ENCODE results near the gene AKAP13.
A peak's percentile ranks its signal among the peaks of the same experiment; 100 is the strongest.

AKAP13 gene

DNA sequence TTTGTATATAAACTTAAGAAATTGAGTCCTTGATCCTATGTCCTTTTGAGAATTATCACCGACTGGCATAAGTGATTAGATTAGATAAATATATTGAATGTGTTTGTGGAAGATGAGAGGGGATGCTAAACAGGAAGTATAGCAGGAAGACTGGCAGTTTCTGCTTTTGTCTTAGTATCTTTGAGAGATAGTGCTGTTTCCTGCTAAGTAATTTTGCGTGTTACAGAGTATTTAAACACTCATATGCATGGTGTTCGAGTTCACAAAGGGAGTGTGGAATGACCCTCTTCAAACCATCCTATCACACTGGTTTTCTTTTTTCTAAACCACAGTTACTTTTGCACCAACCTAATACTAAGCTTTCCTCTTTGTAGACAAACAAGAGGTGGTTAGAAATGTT, 308.3 kb downstream of the AKAP13 start:
- DNase-seq: no peak

DNA sequence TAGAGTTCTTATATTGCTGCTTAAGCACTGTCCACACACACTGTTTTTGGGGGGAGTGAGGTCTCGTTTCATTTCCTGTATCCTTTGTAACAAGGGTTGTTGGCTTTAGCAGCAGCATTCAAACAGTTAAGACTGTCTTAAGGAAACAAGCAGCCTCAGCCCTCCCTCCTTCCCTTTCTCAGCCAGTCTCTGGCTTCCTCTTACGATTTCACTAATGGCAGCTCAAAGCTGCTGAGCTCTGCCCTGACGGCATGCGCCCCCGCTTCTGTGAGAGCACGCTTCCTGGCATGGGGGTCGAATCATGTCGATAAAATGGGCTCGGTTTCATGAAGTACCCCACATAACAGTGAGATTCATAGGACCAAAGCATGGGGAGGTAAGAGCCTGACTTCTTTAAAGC, 309.3 kb downstream of the AKAP13 start:
- no peak for DNase-seq

DNA sequence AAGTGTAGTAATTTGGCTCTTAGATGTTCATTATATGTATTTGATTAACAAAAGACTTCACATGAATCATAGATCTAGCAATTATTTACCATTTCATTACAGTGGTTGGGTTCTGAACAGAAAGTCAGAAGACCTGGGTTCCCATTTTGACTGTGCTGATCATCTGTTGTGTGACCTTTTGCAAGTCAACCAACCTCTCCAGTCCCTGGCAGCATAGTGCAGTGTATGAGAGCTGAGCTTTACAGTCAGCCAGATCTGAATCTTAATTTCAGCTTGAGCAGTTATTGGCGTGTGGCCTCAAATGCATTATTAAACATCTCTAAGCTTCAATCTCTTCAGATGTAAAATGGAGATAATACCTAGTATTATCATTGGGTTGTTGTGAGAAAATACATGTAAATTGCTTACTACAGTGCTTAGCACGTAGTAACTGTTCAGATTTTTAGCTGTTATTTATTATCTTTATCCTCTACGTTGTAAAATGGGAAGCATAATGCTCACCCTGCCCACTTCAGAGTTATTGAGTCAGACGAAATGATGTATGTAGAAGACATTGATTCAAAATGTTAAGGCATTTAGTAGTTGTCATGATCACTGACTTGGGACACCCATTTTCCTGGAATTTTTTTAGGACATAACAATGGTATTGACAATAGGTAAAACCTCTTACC, 310.3 kb downstream of the AKAP13 start:
- no peak for DNase-seq

GRCh38 chr15:85691350-85692240, 311.2 kb downstream of the AKAP13 start:
- DNase-seq: no peak

- DNase-seq: no peak
Measured at GRCh38 chr15:85692321-85692720, 311.9 kb downstream of the AKAP13 start.

- no peak for DNase-seq
Measured at GRCh38 chr15:85692873-85693272, 312.5 kb downstream of the AKAP13 start.

GRCh38 chr15:85693277-85693676, 312.9 kb downstream of the AKAP13 start:
- DNase-seq: no peak

- DNase-seq: no peak
Measured at GRCh38 chr15:85694091-85694490, 313.7 kb downstream of the AKAP13 start.

DNA sequence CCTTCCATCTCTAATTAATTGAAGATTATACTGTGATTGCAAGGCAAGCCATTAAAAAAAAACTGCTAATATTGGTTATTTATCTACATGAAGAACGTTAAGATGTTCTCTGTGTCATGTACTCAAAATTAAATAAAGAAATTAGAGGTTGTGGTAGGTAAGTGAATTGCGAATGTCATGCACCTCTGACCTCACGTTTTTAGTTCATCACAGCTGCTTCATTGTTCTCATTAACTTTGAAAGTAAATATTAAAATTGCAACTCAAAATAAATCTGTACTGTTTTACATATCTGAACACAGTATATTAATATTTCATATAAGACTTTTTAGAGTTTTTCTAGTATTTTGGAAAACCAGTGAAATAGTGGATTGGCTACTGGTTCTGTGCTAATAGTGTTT, 320.4 kb downstream of the AKAP13 start:
- no peak for DNase-seq

DNA sequence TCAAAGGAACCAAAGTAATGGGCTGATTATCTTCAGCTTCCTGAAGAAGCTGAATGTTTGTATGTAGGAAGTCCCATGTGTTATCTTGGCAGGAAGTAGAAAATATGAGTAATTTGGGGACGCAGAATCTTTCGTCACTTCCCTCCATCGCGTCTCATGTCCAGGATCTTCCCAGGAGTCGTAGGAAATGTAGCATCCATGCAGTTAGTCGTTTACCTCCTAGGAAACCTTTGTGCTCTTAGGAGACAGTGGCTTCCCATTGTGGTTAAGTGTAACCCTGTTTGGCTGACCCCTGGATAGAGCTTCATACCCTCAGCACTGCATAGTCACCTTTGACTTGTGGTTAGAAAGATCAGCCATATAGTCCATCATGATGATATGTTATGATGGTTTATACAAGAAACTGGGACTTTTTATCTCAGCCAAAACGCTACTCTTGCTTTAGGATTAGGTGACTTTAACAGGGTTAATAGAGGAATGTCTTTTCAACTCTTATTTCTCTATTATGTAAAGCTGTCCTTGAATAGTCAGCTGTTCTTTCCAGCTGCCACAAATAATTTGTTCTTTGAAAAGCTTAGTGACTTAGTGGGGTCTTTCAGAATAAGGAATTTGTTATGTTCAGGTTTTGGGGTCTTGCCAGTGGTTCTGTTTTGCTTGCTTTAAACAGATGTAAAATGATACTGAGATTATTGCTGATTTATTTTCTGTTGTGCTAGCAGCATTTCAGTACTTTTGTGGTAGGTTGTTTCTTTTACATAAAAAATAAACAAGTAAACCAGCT, 322.1 kb downstream of the AKAP13 start:
- no peak for DNase-seq

DNA sequence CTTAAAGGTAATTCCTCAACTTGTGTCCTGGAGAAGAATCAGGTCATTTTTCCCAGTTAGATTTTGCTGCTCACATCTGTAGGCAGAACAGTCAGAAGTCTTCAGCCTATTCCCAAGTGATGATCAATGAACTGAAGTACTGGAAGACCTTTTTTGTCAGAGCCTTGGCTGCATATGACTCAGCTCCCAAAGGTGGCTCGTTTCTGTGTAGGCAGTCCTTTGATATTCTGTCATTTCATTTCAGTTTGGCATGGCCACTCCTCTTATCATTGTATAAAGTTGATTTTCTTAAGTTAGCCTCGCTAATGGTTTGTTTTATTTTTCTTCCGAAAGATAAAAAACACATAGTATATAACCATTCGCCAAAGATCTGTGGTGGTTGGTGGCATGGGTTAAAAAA, 323.7 kb downstream of the AKAP13 start:
- no peak for DNase-seq

- DNase-seq: no peak
Measured at GRCh38 chr15:85704720-85705429, 324.5 kb downstream of the AKAP13 start.

DNA sequence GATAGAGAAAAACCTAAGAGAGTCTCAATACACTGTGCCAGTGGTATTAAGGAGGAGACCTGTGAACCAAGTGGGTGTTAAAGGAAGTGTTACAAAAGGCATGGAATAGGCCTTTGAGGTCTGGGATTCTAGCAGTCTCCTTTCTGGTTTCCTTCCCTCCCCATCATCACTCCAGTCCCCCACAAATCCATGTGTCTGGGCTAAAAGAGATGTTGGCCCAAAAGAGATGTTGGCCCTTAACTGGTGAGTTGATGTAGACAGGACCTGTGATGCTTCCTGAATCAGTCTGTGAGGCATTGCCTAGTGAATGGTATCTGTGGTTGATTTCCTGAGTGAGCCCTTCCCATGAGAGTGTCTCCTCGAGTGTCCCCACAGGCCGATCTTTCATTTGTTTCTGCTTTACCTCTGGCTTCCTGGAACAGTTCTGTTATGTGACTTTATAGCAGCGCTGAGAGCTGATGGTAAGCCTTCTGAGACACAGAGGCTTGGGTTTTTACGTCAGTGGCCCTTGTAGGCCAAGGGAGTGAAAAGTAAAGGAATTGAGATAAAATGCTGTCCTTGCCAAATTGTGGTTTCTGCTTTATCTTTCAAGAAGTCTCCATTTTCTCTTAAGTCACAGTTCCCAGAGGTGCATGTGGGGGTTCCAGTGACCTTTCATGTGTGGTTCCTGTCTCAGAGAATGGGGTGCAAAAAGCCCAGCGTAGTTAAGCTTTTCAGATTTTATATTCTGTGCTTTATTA, 326.5 kb downstream of the AKAP13 start:
- no peak for DNase-seq

DNA sequence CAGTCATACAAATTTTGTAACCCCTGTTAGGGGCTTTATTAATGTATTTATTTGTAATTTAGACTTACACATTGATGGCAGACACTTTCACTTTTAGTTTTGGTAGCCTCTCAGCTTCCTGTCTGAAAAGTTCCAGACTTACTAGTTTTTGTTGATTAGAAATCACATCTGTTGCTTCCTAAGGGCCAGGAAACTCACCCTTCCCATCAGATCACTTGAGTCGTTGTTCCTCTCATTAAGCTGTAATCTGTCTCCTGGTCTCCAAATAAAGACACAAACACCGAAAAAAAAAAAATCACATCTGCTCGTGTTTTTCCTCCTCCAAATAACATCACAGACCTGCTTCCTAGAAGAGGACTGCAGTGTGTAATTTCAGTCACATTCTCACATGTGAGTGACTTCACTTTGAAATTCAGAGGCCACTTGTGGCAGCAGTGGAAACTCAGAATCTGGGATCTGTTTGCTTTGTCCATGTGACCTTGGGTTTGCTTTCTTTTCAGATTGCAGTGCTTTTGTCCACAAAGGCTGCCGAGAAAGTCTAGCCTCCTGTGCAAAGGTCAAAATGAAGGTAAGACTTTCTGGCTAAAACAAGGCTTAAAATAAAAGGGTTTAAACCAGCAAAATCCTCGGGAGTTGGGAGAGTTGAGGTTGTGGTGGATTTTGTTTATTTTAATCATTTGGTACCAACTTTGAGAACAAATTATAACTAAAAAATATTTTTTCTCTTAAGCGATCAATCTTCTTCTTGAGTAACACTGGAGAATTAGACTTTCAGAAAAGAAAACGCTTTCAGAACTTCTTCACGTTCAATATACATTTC, 327.3 kb downstream of the AKAP13 start:
- DNase-seq: peak; percentile 17

DNA sequence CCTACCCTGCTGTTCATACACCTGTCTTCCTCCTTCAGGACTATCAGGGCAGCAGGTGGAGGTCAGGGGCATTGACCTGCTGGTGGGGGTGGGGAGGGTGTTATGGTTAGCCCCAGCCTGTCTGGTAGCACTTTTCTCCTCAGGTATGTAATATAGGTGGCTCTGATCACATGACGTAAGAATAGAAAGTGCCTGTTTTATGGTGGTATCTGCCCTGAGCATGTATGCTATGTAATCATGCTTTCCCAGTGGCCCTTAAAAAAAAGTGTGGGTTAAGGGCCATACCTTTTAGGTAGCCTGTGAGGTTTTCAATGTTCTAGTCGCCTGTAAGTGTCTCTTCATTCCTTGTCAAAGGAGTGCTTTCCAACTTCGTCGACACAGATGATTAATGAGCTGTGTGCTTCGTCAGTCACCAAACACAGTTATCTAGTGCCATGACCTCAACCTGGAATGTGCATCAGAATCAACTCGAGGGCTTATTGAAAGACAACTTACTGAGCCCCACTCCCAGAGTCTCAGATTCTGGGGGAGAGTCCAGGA, 328.1 kb downstream of the AKAP13 start:
- no peak for DNase-seq

GRCh38 chr15:85709250-85709649, 328.8 kb downstream of the AKAP13 start:
- no peak for DNase-seq

- DNase-seq: no peak
Measured at GRCh38 chr15:85710340-85710842, 330.0 kb downstream of the AKAP13 start.

DNA sequence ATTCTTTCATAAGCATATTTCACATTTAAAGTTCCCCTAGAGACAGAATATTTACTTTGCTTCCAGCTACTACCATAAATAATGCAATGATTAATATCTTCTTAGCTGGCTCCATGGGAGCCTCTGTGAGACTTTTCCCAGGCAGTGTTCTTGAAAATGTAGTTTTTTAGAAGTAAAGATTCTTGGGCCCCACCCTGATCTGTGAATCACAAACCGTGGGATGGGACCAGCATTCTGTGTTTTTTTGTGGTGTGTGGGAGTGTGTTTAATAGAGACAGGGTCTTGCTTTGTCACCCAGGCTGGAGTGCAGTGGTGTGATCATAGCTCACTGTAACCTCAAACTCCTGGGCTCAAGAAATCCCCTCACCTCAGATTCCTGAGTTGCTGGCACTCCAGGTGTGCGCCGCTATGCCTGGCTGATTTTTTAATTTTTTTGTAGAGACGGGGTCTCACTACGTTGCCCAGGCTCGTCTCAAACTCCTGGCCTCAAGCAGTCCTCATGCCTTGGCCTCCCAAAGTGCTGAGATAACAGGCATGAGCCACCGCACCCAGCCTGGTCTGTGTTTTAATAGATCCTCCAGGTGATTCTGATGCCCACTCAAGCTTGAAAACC, 331.3 kb downstream of the AKAP13 start:
- no peak for DNase-seq

DNA sequence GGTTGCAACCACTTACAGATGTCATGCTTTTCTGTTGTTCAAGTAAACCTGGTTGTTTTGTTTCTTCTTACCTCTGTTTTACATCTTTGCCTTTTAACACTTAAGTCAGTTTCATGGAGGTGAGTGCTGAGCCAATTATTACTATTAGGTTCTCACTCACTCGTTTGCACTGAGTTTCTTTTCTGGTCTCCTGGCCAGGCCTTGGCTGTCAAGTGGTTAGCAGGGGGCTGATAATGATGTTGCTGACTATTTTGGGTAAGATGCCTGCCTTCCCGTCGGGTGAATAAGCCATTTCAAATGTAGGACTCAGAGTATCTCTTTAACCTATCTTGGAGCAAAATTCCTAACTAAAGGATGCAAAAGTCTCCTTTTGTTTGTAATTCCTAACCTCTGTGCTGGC, 335.9 kb downstream of the AKAP13 start:
- no peak for DNase-seq

DNA sequence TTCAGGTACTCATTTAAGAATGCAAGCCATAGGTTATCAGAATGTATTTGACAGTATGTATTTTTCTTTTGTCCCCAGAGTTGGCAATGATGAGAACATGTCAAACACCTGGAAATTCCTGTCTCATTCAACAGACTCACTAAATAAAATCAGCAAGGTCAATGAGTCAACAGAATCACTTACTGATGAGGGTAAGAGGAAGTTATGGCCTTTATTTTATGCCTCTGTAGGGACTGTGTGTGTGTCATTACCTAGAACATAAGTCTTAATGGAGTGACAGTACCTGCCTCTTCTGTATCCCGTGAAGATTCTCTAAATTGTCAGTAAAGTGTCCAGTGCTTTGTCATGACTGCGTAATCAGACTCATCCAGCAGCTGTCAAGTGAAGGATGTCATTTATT, 336.8 kb downstream of the AKAP13 start:
- no peak for DNase-seq

Measured in NCI-H82 (cell line).